Sigmoid colon (tissue), 4 donors: ENCODE measurements around the gene KLHL29.

Experiments used
- EP300 ChIP-seq, 4 donors: sonication (generic); formaldehyde crosslinking; IDR thresholded peaks; one replicate each; pipeline ENCODE4 v1.6.1; 2017; ENCODE audit warnings: antibody characterized with exemption in 4 of 4
- POLR2A ChIP-seq, 2 donors: fragments of 450-650 bp; IDR thresholded peaks; one replicate each; pipeline ENCODE4 v1.6.1; 2016; ENCODE audit warnings: antibody characterized with exemption in 2 of 2, mild to moderate bottlenecking in 2 of 2, moderate library complexity in 2 of 2
- TF ChIP-seq, protein P1 (sequence below), 4 experiments: fragments of 450-650 bp in 3 of 4; fragments of 200-600 bp in 1 of 4; IDR thresholded peaks; one replicate each; pipeline ENCODE4 v1.5.1; 2016 to 2019; ENCODE audit warnings: antibody characterized with exemption in 4 of 4, mild to moderate bottlenecking in 3 of 4, moderate library complexity in 2 of 4

DNA sequence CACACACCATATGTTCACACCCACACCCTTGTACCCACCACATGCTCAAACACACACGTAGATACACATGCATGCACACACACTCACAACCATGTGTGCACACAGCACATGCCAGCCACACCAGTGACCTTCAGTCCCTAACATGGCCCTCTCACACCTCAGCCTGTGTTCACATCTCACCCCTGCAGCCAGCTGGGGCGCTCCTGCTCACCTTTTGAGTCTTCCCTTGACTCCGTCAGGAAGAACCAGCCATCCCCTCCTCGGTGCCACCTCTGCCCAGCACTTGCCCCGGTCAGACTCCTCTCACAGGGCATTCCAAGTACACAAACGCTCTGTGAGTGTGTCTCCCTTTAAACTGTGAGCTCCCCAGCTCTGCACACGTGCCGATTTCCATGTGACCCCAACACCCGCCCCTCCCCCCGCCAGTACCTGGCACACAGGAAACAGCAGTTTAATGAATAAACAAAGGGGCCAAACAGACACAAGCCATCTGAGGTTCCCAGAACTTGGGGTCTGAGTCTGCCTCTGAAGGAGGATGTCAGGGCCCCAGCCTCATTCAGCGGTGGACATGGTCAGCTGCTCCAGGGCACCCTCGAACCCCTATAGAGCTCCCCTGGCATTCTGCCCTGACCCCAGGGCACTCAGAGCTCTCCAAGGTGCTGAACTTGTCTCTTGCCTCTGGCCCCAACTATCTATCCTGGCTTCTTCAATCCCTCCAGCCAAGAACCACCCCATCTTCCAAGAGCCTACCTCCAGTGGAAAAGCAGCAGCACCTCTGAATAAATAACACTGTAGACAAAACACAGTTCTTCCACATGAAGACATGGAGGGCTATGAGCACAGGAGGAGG, 289.1 kb downstream of the KLHL29 start:
- TF ChIP-seq, protein P1, sequence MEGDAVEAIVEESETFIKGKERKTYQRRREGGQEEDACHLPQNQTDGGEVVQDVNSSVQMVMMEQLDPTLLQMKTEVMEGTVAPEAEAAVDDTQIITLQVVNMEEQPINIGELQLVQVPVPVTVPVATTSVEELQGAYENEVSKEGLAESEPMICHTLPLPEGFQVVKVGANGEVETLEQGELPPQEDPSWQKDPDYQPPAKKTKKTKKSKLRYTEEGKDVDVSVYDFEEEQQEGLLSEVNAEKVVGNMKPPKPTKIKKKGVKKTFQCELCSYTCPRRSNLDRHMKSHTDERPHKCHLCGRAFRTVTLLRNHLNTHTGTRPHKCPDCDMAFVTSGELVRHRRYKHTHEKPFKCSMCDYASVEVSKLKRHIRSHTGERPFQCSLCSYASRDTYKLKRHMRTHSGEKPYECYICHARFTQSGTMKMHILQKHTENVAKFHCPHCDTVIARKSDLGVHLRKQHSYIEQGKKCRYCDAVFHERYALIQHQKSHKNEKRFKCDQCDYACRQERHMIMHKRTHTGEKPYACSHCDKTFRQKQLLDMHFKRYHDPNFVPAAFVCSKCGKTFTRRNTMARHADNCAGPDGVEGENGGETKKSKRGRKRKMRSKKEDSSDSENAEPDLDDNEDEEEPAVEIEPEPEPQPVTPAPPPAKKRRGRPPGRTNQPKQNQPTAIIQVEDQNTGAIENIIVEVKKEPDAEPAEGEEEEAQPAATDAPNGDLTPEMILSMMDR (IDR thresholded peaks at IDR 0.05), result no peak
- TF ChIP-seq EP300 (IDR thresholded peaks at IDR 0.05) (no peak), POLR2A (IDR thresholded peaks at IDR 0.05) (no peak)
